NK-92 (cell line): Measurements from ENCODE around the gene OR51B4.
"Not testable (repeated sequence)": the region's sequence is repeated elsewhere in the genome, so short reads cannot be mapped to it uniquely, and the experiment has no call there.

Experiments used
- DNase-seq: peaks from one replicate; lab custom pipeline; 2025; ENCODE audit not compliant: unreplicated experiment; lab: John Stamatoyannopoulos, UW

OR51B4 gene

DNA sequence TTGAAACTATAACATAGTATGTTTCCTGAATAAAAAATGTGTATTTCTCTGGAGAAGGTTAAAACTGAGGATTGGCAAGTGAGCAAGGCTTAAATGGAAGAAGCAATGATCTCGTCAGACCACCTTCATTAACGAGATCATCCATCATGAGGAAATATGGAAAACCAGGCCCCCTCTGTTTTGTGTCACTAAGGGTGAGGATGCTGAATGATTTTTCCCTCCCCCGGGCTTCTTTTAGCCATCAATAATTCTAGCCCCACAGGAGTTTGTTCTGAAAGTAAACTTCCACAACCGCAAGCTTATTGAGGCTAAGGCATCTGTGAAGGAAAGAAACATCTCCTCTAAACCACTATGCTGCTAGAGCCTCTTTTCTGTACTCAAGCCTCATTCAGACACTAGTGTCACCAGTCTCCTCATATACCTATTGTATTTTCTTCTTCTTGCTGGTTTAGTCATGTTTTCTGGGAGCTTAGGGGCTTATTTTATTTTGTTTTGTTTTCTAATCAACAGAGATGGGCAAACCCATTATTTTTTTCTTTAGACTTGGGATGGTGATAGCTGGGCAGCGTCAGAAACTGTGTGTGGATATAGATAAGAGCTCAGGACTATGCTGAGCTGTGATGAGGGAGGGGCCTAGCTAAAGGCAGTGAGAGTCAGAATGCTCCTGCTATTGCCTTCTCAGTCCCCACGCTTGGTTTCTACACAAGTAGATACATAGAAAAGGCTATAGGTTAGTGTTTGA is 26.2 kb downstream of the OR51B4 start:
- DNase-seq, result no peak

DNA sequence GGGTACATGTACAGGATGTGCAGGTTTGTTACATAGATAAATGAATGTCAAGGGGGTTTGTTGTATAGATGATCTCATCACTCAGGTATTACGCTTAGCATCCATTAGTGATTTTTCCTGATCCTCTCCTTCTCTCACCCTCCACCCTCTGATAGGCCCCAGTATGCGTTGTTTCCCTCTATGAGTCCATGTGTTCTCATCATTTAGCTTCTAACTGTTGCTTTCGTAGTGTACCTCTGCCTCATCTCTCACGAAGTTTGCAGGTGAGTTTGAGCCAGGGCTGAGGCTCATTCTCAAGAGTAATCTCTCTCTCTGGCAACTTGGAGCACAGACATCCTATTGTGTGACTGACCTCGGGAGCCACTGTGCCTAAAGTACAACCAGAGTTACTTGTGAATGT is 27.4 kb downstream of the OR51B4 start:
- DNase-seq, result no peak

DNA sequence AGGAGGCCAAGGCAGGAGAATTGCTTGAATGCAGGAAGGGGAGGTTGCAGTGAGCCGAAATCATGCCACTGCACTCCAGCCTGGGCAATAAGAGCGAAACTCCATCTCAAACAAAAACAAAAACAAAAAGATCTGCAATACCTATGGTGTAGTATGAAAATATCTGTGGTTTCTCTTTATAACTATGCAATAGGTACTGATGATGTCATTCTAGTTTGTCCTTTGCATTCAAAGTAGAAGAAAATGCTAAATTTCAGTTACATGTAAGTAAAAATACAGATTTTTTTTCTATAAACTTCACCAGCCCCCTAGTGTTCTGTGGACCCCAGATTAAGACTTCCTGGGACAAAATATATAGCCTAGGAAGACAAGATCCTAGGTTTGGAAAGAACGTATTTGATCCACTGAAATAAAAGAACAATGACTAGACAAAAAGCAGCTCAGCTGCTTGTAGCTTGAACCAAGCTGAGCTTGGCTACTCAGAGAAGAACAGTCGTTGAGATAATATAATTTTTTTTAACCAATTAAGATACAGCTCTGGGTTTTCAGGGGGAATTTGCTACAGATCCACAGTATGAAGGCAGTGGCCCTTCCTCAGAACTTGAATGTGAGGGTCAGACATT is 29.2 kb downstream of the OR51B4 start:
- DNase-seq, result no peak

- DNase-seq, result no peak
Measured at GRCh38 chr11:5269715-5270147, 32.0 kb downstream of the OR51B4 start, which contains the start of gene HBE1. Gene HBE1 (minus strand): TSS chr11:5269945. CDS start chr11:5269890, 55 bp downstream.

- no peak for DNase-seq
Measured at GRCh38 chr11:5267033-5267563, 34.6 kb downstream of the OR51B4 start.

- no peak for DNase-seq
Measured at GRCh38 chr11:5266609-5267008, 35.1 kb downstream of the OR51B4 start.

DNA sequence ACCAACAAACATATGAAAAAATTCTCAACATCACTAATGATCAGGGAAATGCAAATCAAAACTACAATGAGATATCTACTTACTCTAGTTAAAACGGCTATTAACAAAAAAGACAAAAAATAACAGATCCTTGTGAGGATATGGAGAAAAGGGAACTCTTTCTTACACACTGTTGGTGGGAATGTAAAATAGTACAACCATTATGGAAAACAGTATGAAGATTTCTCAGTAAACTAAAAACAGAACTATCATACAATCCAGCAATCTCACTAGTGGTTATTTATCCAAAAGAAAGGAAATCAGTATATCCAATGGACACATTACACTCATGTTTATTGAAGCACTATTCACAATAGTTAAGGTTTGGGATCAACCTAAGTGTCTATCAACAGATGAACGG is 35.9 kb downstream of the OR51B4 start:
- DNase-seq, result no peak

DNA sequence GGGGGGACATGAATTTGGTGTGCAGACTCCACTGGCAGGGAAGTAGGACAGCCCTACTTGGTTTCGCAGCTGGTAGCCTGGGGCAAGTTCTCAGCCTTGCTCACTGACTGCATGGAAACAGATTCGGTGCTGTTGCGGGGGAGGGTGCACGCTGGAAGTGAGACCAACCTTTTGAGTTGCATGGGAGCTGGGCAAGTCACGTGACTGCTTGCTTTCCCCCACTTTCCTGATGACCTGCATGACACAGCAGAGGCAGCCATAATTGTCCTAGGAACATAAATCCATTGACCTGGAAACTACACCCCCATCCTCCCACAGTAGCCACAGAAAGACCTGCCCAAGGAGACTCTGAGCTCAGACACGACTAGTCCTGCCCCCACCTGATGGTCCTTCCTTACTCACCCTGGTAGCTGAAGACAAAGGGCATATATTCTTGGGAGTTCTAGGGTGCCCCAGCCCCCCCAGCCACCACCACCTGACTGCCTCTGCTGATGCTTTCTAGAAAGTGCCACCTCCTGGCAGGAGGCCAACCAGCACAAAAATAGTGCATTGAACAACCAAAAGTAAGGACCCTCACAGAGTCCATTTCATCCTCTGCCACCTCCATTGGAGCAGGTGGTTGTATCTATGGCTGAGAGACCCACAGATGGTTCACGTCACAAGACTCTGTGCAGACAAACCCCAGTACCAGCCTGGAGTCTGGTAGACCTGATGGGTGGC is 43.0 kb downstream of the OR51B4 start:
- DNase-seq, result no peak

DNA sequence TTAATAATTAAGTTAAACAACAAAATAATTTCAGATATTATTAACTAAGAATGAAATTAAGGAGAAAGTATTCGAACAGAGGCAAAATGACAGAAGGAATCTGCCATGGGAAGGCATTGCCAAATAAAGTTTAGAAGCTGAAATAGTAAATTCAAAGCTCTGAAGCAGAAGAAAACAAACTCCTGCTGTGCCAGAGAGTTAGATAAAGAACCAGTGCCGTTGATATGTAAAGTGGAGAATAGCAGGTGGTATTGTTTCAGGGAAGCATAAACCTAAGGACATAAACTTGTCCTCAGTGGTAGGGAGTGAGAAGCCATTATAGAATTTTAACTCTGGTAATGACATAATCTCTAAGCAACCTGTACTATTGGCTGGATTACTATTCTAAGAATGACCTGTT is 44.5 kb downstream of the OR51B4 start:
- DNase-seq, result no peak

GRCh38 chr11:5254646-5255413 is 46.9 kb downstream of the OR51B4 start, which contains the start of gene HBG2:
Gene HBG2 (minus strand): TSS chr11:5254781. CDS start chr11:5254728, 53 bp downstream.
- not testable (repeated sequence) for DNase-seq

- DNase-seq, result not testable (repeated sequence)
Measured at GRCh38 chr11:5254023-5254422, 47.7 kb downstream of the OR51B4 start.

DNA sequence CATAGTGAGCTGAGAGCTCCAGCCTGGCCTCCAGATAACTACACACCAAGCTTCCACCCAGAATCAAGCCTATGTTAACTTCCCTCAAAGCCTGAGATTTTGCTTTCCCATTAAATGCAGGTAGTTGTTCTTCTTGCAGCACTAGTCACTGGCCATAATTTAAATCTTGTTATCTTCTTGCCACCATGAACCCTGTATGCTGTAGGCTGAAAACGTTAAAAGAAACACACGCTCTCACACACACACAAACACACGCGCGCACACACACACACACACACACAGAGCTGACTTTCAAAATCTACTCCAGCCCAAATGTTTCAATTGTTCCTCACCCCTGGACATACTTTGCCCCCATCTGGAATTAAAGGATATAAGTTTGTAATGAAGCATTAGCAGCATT is 48.3 kb downstream of the OR51B4 start:
- not testable (repeated sequence) for DNase-seq

GRCh38 chr11:5252919-5253265 is 48.9 kb downstream of the OR51B4 start:
- DNase-seq, result no peak

DNA sequence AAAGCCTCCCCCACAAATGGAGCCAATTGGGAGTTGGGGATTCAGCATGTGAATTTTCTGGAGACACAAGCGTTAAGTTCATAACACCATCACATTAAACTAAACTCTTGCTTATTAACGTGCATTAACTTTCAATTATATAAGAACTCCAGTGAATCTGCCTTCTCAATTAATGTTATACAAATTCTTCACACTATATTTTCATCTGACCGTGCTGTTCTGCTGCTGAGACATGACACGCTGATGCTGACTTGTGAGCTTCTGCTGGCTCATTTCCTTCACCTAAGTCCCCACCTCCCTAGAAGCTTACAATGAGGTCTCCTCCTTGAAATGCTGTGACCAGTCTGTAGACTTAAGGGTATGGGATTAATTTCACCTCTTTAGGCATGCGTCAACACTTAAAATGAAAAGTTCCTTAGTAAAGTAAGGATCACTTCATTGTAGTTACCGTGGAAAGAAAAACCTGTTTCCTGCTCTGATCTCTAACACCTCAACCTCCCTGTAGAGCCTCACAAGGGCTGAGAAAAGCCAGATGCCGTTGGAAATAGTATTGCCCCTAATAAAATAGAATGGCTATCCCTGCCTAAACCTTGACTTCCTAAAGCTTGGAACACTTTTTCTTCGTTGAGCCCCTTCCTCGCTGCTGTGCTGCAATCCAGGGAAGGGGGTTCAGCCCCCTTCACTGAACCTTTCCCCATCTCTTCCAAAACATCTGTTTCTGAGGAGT is 49.4 kb downstream of the OR51B4 start:
- no peak for DNase-seq

- no peak for DNase-seq
Measured at GRCh38 chr11:5251746-5252145, 50.0 kb downstream of the OR51B4 start.
